Measurements from ENCODE around the gene MCF2L2.

DNA sequence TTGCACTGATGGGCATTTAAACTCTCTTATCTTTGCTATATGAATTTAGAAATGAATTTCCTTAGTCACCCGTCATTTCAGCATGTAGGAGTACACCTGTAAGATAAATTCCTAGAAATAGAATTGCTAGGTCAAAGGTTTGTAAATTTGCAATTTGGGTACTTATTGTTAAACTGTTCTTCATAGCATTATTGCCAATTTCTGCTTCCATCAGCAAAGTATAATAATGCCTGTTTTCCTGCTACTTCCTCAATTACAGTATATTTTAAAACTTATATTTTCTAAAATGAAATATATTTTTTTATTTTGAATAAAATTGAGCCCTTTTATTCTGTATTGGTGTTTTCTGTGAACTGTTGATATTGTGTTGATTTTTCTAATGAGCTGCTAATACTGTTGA is 16.3 kb upstream of the MCF2L2 start:
- TF ChIP-seq POLR2A (IDR thresholded peaks at IDR 0.05), result no peak
- no peak for TF ChIP-seq POLR2AphosphoS5 (IDR thresholded peaks at IDR 0.05)
- TF ChIP-seq EP300 (IDR thresholded peaks at IDR 0.05), result no peak
- TF ChIP-seq, protein P1, sequence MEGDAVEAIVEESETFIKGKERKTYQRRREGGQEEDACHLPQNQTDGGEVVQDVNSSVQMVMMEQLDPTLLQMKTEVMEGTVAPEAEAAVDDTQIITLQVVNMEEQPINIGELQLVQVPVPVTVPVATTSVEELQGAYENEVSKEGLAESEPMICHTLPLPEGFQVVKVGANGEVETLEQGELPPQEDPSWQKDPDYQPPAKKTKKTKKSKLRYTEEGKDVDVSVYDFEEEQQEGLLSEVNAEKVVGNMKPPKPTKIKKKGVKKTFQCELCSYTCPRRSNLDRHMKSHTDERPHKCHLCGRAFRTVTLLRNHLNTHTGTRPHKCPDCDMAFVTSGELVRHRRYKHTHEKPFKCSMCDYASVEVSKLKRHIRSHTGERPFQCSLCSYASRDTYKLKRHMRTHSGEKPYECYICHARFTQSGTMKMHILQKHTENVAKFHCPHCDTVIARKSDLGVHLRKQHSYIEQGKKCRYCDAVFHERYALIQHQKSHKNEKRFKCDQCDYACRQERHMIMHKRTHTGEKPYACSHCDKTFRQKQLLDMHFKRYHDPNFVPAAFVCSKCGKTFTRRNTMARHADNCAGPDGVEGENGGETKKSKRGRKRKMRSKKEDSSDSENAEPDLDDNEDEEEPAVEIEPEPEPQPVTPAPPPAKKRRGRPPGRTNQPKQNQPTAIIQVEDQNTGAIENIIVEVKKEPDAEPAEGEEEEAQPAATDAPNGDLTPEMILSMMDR (IDR thresholded peaks at IDR 0.05), result no peak
